GM23338 (cell line): ENCODE results near the gene MAP3K4.

Experiments used
- EZH2 ChIP-seq: fragments of 200-600 bp; sonication (generic); IDR thresholded peaks from one replicate; pipeline ENCODE4 v1.8.0; 2017; ENCODE audit warnings: antibody characterized with exemption, mild to moderate bottlenecking, low read depth; ENCODE audit not compliant: unreplicated experiment
- TF ChIP-seq, protein P1 (sequence below), 2 experiments: fragments of 200-600 bp in 1 of 2; sonication (generic) in 1 of 2; conservative IDR thresholded peaks; 2 replicates each; pipeline versions ENCODE4 v1.5.1 to v1.6.1; 2016 to 2017; ENCODE audit warnings: antibody characterized with exemption in 2 of 2, low read depth in 2 of 2, mild to moderate bottlenecking in 2 of 2, moderate library complexity in 1 of 2

- TF ChIP-seq EZH2, result no peak
- TF ChIP-seq, protein P1, sequence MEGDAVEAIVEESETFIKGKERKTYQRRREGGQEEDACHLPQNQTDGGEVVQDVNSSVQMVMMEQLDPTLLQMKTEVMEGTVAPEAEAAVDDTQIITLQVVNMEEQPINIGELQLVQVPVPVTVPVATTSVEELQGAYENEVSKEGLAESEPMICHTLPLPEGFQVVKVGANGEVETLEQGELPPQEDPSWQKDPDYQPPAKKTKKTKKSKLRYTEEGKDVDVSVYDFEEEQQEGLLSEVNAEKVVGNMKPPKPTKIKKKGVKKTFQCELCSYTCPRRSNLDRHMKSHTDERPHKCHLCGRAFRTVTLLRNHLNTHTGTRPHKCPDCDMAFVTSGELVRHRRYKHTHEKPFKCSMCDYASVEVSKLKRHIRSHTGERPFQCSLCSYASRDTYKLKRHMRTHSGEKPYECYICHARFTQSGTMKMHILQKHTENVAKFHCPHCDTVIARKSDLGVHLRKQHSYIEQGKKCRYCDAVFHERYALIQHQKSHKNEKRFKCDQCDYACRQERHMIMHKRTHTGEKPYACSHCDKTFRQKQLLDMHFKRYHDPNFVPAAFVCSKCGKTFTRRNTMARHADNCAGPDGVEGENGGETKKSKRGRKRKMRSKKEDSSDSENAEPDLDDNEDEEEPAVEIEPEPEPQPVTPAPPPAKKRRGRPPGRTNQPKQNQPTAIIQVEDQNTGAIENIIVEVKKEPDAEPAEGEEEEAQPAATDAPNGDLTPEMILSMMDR (conservative IDR thresholded peaks at IDR 0.05; ENCODE audit: low read depth in 2 of 2), result no peak
These were observed 47.6 kb upstream of the MAP3K4 start for GRCh38 chr6:160943997-160944396.
